Transverse colon (tissue), 4 donors: Measurements from ENCODE around the gene SOCS1.

ENCODE experiments used
- CTCF ChIP-seq, 5 experiments: fragments of 200-600 bp in 3 of 5; fragments of 450-650 bp in 2 of 5; sonication (generic) in 3 of 5; IDR thresholded peaks; 1 replicate in 2 of 5; 2 replicates in 3 of 5; pipeline ENCODE4 v1.5.1; 2016 to 2017; ENCODE audit warnings: antibody characterized with exemption in 5 of 5, inconsistent platforms in 3 of 5, mild to moderate bottlenecking in 2 of 5, moderate library complexity in 1 of 5
- EP300 ChIP-seq: sonication (generic); formaldehyde crosslinking; IDR thresholded peaks from one replicate; pipeline ENCODE4 v1.6.1; 2017; ENCODE audit warnings: antibody characterized with exemption, low read depth
- POLR2A ChIP-seq: fragments of 450-650 bp; IDR thresholded peaks from one replicate; pipeline ENCODE4 v1.6.1; 2016; ENCODE audit warnings: antibody characterized with exemption, mild to moderate bottlenecking, moderate library complexity
- POLR2AphosphoS5 ChIP-seq, 3 donors: sonication (generic); formaldehyde crosslinking; IDR thresholded peaks; one replicate each; pipeline ENCODE4 v1.6.1; 2016; ENCODE audit warnings: antibody characterized with exemption in 3 of 3

DNA sequence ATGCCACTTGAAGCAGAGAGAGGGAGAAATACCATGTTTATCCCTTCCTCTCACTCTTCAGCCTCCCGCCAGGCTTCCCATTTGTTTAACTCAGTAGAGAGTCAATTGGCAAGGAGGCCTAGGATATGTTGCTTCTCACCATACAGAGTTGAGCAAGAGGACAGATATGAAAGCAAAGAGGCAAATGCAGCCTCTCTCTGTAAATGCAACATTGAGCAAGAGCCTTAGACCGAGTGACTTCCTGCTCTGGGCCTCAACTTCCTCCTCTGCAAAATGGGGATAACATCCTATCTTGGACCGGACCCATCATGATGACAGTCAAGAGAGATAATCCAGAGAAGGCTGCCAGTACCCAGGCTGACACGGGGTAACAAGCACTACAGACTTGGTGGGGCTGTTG lies 36.8 kb downstream of the SOCS1 start:
- TF ChIP-seq POLR2A (no peak), CTCF (IDR thresholded peaks at IDR 0.05) (no peak), POLR2AphosphoS5 (IDR thresholded peaks at IDR 0.05) (no peak), EP300 (no peak)
